PC-9 (cell line): ENCODE measurements around the gene LTB. TPM values are rescaled to one million over a fixed set of nuclear protein-coding genes. Genes with fewer than 3 reads are reported as not detected.

Experiments
- Bru-seq: library from RNA; stranded (reverse); fragments of 400-500 nt; gene quantifications from one replicate; lab custom pipeline; 2021; lab: Mats Ljungman, UMichigan
- BruChase-seq, 2 experiments: library from RNA; stranded (reverse); fragments of 400-500 nt; gene quantifications; one replicate each; lab custom pipeline; 2021; lab: Mats Ljungman, UMichigan
- BruUV-seq: library from RNA; stranded (reverse); fragments of 400-500 nt; replicated peaks from 2 replicates; lab custom pipeline; 2021; lab: Mats Ljungman, UMichigan
- CTCF ChIA-PET: fragments of 300-600 bp; sonication (Branson Sonifier 250); formaldehyde crosslinking; loops from one replicate; lab custom pipeline; 2022; ENCODE audit warnings: antibody characterized with exemption; lab: Charles Lee
- POLR2A ChIA-PET: fragments of 300-600 bp; sonication (Branson Sonifier 250); formaldehyde crosslinking; loops from one replicate; lab custom pipeline; 2022; ENCODE audit warnings: antibody characterized with exemption; ENCODE audit not compliant: unreplicated experiment; lab: Charles Lee
- DNase-seq, 2 experiments: peaks; one replicate each; pipeline versions ENCODE4 v3.0.0 to v3.0.0-alpha.2; 2015 to 2022; ENCODE audit warnings: mixed read lengths in 1 of 2
- H2AFZ ChIP-seq: fragments of 200-600 bp; sonication (generic); 2 replicates; pipeline ENCODE4 v1.8.1; 2017; ENCODE audit warnings: antibody characterized with exemption
- H3F3A ChIP-seq: fragments of 200-600 bp; sonication (generic); 2 replicates; pipeline ENCODE4 v1.8.1; 2017; ENCODE audit warnings: antibody characterized with exemption, mild to moderate bottlenecking, low read depth; ENCODE audit not compliant: insufficient read depth
- H3K27ac ChIP-seq: fragments of 200-600 bp; sonication (generic); 2 replicates; pipeline ENCODE4 v1.6.1; 2016; ENCODE audit warnings: mixed run types
- H3K27me3 ChIP-seq: fragments of 200-600 bp; sonication (generic); 2 replicates; pipeline ENCODE4 v1.6.1; 2016; ENCODE audit warnings: low read depth, mixed run types; ENCODE audit not compliant: insufficient read depth
- H3K36me3 ChIP-seq: fragments of 200-600 bp; sonication (generic); 2 replicates; pipeline ENCODE4 v1.6.1; 2016; ENCODE audit warnings: low read depth, mixed run types
- H3K4me1 ChIP-seq: fragments of 200-600 bp; sonication (generic); replicated peaks from 2 replicates; pipeline ENCODE4 v1.6.1; 2016; ENCODE audit warnings: mixed run types; ENCODE audit not compliant: insufficient read depth
- H3K4me2 ChIP-seq: fragments of 200-600 bp; sonication (generic); 2 replicates; pipeline ENCODE4 v1.6.1; 2017; ENCODE audit warnings: mixed run types
- H3K4me3 ChIP-seq: fragments of 200-600 bp; sonication (generic); 2 replicates; pipeline ENCODE4 v1.6.1; 2016; ENCODE audit warnings: mixed run types
- H3K79me2 ChIP-seq: fragments of 200-600 bp; sonication (generic); 2 replicates; pipeline ENCODE4 v1.6.1; 2017; ENCODE audit warnings: low read depth, mixed run types
- H3K9me2 ChIP-seq: fragments of 200-600 bp; sonication (generic); 2 replicates; pipeline ENCODE4 v1.8.1; 2017; ENCODE audit warnings: mild to moderate bottlenecking; ENCODE audit not compliant: insufficient read depth
- H3K9me3 ChIP-seq: fragments of 200-600 bp; sonication (generic); 2 replicates; pipeline ENCODE4 v1.8.1; 2016; ENCODE audit warnings: low read depth; ENCODE audit not compliant: insufficient read depth
- H4K20me1 ChIP-seq: fragments of 200-600 bp; sonication (generic); 2 replicates; pipeline ENCODE4 v1.8.1; 2017; ENCODE audit not compliant: insufficient read depth
- EZH2 ChIP-seq: fragments of 200-600 bp; sonication (generic); IDR thresholded peaks from 2 replicates; pipeline ENCODE4 v1.8.0; 2017; ENCODE audit warnings: antibody characterized with exemption, low read depth
- intact Hi-C: fragments of 100-400 bp; cut with micrococcal nuclease; formaldehyde crosslinking; loops from one replicate; pipeline ENCODE4 v1.10.0; 2022; ENCODE audit not compliant: unreplicated experiment
- long read RNA-seq: library from polyadenylated mRNA; stranded (forward); transcript quantifications from one replicate; pipeline ENCODE4 v2.0.0, GENCODE V29; 2022
- total RNA-seq: library from RNA; stranded (reverse); gene quantifications from 2 replicates; pipeline ENCODE4 v1.2.3, GENCODE V29; 2021
- TF ChIP-seq, protein P1 (sequence below): fragments of 200-600 bp; sonication (generic); conservative IDR thresholded peaks from 2 replicates; pipeline ENCODE4 v1.6.1; 2017; ENCODE audit warnings: mixed run types, antibody characterized with exemption, mild to moderate bottlenecking, moderate library complexity

LTB gene
- total RNA-seq (0.63 TPM in 1 of 2 replicates, not detected in the other), Bru-seq, nascent RNA (percentile 16 among the genes with signal in this experiment), BruChase-seq, experiment 1, labeled RNA remaining after a 2-hour chase (percentile 15 among the genes with signal in this experiment), BruChase-seq, experiment 2, labeled RNA remaining after a 6-hour chase (percentile 40 among the genes with signal in this experiment)
- long read RNA-seq, partial matches to known transcripts = 0 of 1 reads
- long read RNA-seq, other reads (novel, unspliced or antisense) = 0 of 1 reads

- CTCF ChIA-PET = interaction anchor here (1.0 kb wide), 1 partner anchor 17 kb away, joined by 3 read pairs; no protein-coding TSS in a partner anchor
These were observed at the start of gene LTB for GRCh38 chr6:31582230-31582643. Gene LTB, minus strand, starts transcription at chr6:31582424. Its CDS starts 7 bp downstream, at chr6:31582417.

GRCh38 chr6:31631681-31632278 is 49.6 kb upstream of the LTB start:
- CTCF ChIA-PET = no interaction called here
- Histone ChIP-seq H3K9me2 (no peaks in the 10 kb centered on the region), H2AFZ (no peak overlapping the region), H3F3A (peaks cover 48% of the 10 kb centered on the region), H3K79me2 (no peaks in the 10 kb centered on the region), H3K36me3 (peaks cover 28% of the 10 kb centered on the region), H3K4me1 (no peaks in the 10 kb centered on the region), H3K4me3 (no peak overlapping the region), H3K9me3 (no peaks in the 10 kb centered on the region), H4K20me1 (0 out of 2 replicates have a peak, but pooled peaks cover 3% of the 10 kb centered on the region), H3K27me3 (no peaks in the 10 kb centered on the region), H3K27ac (no peak overlapping the region), H3K4me2 (no peak overlapping the region)
- POLR2A ChIA-PET = no interaction called here
- no peak for DNase-seq
- no TSS peak for BruUV-seq
- TF ChIP-seq, protein P1, sequence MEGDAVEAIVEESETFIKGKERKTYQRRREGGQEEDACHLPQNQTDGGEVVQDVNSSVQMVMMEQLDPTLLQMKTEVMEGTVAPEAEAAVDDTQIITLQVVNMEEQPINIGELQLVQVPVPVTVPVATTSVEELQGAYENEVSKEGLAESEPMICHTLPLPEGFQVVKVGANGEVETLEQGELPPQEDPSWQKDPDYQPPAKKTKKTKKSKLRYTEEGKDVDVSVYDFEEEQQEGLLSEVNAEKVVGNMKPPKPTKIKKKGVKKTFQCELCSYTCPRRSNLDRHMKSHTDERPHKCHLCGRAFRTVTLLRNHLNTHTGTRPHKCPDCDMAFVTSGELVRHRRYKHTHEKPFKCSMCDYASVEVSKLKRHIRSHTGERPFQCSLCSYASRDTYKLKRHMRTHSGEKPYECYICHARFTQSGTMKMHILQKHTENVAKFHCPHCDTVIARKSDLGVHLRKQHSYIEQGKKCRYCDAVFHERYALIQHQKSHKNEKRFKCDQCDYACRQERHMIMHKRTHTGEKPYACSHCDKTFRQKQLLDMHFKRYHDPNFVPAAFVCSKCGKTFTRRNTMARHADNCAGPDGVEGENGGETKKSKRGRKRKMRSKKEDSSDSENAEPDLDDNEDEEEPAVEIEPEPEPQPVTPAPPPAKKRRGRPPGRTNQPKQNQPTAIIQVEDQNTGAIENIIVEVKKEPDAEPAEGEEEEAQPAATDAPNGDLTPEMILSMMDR = no peak
- TF ChIP-seq EZH2 = no peak
- intact Hi-C loops = no loop called here

More at GRCh38 chr6:31582230-31582643, at the start of gene LTB:
- DNase-seq = no peak
- Histone ChIP-seq H4K20me1 (no peaks in the 10 kb centered on the region), H2AFZ (peak within 1 kb of the TSS; percentile 99), H3K4me2 (peak within 1 kb of the TSS; percentile 91), H3K27ac (no peak within 1 kb of the TSS), H3K9me3 (no peaks in the 10 kb centered on the region), H3K4me1 (0 out of 2 replicates have a peak, but pooled peaks cover 5% of the 10 kb centered on the region), H3K79me2 (no peaks in the 10 kb centered on the region), H3K27me3 (no peaks in the 10 kb centered on the region), H3K9me2 (no peaks in the 10 kb centered on the region), H3K36me3 (no peaks in the 10 kb centered on the region), H3F3A (peaks cover 5% of the 10 kb centered on the region; the same call in 1 of the 2 replicates), H3K4me3 (peak within 1 kb of the TSS; percentile 71)
- no TSS peak for BruUV-seq
- POLR2A ChIA-PET = interaction anchor here (0.6 to 1.2 kb wide), 2 partner anchors 28 to 219 kb away, joined by 4 to 7 read pairs; no protein-coding TSS in a partner anchor
- intact Hi-C loops = no loop called here
- no peak for TF ChIP-seq EZH2
- TF ChIP-seq, protein P1 = no peak

DNA sequence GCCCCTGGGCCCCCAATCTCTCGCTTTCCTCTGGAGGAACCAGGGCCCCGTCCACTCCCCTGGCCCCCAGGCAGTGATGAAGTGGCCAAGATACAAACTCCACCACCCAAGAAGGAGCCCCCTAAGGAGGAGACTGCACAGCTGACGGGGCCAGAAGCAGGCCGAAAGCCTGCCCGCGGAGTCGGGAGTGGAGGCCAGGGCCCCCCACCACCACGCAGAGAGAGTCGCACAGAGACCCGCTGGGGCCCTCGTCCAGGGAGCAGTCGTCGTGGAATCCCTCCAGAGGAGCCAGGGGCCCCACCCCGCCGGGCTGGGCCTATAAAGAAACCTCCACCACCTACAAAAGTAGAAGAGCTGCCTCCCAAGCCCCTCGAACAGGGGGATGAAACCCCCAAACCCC is 49.0 kb upstream of the LTB start:
- Histone ChIP-seq H3K9me2 (no peaks in the 10 kb centered on the region), H3K4me1 (no peaks in the 10 kb centered on the region), H2AFZ (no peak overlapping the region), H3K4me3 (no peak overlapping the region), H4K20me1 (0 out of 2 replicates have a peak, but pooled peaks cover 3% of the 10 kb centered on the region), H3K27me3 (no peaks in the 10 kb centered on the region), H3K9me3 (no peaks in the 10 kb centered on the region), H3K4me2 (no peak overlapping the region), H3F3A (peaks cover 50% of the 10 kb centered on the region), H3K36me3 (peaks cover 34% of the 10 kb centered on the region), H3K79me2 (no peaks in the 10 kb centered on the region), H3K27ac (no peak overlapping the region)
- no TSS peak for BruUV-seq
- CTCF ChIA-PET = no interaction called here
- no peak for DNase-seq
- POLR2A ChIA-PET = no interaction called here
- intact Hi-C loops = no loop called here
- TF ChIP-seq, protein P1 = no peak
- no peak for TF ChIP-seq EZH2
